ENCODE measurements around the gene CCDC116. TPM values are rescaled to one million over a fixed set of nuclear protein-coding genes. Genes with fewer than 3 reads are reported as not detected.

The CCDC116 gene
- total RNA-seq: not detected

- Histone ChIP-seq H3K9me3 (no peaks in the 10 kb centered on the region), H3K4me1 (peaks cover 14% of the 10 kb centered on the region), H3K27ac (no peak within 1 kb of the TSS), H3K36me3 (peaks cover 0 to 4% of the 10 kb centered on the region in 2 donors), H3K4me3 (no peak within 1 kb of the TSS), H3K27me3 (no peaks in the 10 kb centered on the region)
- TF ChIP-seq POLR2AphosphoS5 (IDR thresholded peaks at IDR 0.05; ENCODE audit: insufficient read depth in 1 of 2, low read depth in 1 of 2): no peak
- no peak for TF ChIP-seq POLR2A (IDR thresholded peaks at IDR 0.05)
- TF ChIP-seq CTCF (IDR thresholded peaks at IDR 0.05): no peak
- DNase-seq (ENCODE audit: extremely low spot score in 2 of 2): no peak
- intact Hi-C loops (cut with DNase I): no loop called here
These were observed at the start of gene CCDC116 for GRCh38 chr22:21632237-21632895. Gene CCDC116, plus strand, starts transcription at chr22:21632760. Its CDS starts 422 bp downstream, at chr22:21633182.

DNA sequence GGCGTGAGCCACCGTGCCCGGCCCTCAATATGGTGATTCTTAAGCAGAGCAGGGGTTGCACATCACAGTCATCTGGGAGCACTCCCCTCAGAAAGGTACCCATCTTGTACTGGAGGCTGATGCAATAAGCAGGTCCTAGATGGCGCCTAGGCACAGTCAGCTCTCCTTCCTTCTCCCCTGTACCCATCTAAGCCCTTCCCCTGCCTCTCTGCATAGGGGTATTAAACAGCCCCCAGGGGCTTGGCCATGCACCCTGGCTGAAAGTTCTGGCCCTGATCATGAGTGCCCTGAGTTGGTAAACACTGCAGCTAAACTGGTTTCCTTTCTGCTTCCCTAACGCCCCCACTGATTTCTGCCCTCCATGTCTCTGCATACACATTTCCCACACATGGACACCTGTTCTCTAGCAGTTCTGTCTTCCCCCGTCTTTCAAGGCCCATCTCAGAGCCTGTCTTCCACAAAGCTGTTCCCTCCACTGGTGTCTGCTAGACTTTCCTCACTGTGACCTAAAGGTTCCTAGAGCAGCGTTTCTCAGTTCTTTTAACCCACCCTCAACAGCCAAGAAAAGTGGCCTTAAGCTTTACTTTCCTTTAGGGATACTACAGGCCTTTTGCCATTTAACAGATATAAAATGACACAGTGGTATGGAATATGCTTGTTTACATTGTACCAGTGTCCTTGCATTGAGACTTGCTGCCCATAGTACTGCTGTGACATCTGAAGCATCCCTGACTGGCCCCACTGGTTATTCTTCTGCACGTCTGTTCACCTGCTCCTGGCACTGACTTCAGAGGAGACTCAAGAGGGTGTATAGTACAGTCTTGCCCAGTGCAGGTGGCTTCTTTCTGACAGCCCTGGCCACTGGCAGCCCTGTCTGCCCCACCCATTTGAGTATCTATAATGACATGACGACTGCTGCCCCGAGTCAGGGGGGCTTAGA, 49.5 kb upstream of the CCDC116 start:
- DNase-seq (ENCODE audit: extremely low spot score in 2 of 2): no peak
- TF ChIP-seq POLR2A (IDR thresholded peaks at IDR 0.05) (no peak), POLR2AphosphoS5 (IDR thresholded peaks at IDR 0.05; ENCODE audit: insufficient read depth in 1 of 2, low read depth in 1 of 2) (no peak)
- Histone ChIP-seq H3K4me3 (no peak overlapping the region), H3K36me3 (no peaks in the 10 kb centered on the region), H3K27ac (no peak overlapping the region), H3K4me1 (peaks cover 38% of the 10 kb centered on the region), H3K27me3 (no peaks in the 10 kb centered on the region), H3K9me3 (no peaks in the 10 kb centered on the region)
- intact Hi-C loops (cut with DNase I): no loop called here

DNA sequence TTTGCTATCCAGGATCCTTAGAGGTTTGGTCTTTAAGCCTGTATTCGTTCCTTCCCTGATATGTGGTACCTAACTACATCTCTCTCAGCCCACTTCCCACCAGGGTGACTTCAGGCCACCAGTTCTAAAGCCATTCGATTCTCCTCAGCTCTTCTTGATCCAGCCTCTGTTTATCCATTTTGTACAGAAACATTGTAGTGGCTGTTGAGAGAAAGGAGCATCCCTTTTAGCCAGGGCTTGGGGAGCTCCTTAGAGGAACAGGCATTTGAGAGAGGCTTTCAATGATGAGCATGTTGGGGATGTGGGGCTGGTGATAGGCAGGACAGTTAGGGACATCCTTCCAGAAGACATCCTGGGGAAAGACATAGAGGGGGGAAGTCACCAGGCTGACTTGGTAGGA, 47.2 kb upstream of the CCDC116 start:
- TF ChIP-seq POLR2A (IDR thresholded peaks at IDR 0.05) (no peak), POLR2AphosphoS5 (IDR thresholded peaks at IDR 0.05; ENCODE audit: insufficient read depth in 1 of 2, low read depth in 1 of 2) (no peak), CTCF (IDR thresholded peaks at IDR 0.05) (no peak)
- H3K4me1 ChIP-seq: peaks cover 35% of the 10 kb centered on the region

GRCh38 chr22:21587803-21588611, 44.6 kb upstream of the CCDC116 start:
- Histone ChIP-seq H3K9me3 (no peaks in the 10 kb centered on the region), H3K4me1 (peaks cover 56% of the 10 kb centered on the region), H3K27me3 (no peaks in the 10 kb centered on the region), H3K36me3 (no peaks in the 10 kb centered on the region), H3K27ac (no peak overlapping the region), H3K4me3 (no peak overlapping the region)
- no peak for DNase-seq (ENCODE audit: extremely low spot score in 2 of 2)
- intact Hi-C loops (cut with DNase I): no loop called here
- TF ChIP-seq POLR2A (IDR thresholded peaks at IDR 0.05): no peak
- no peak for TF ChIP-seq CTCF (IDR thresholded peaks at IDR 0.05)

More for the DNA sequence above, 47.2 kb upstream of the CCDC116 start:
- intact Hi-C loops (cut with DNase I): no loop called here
- H3K4me3 ChIP-seq: no peak overlapping the region
- H3K9me3 ChIP-seq: no peaks in the 10 kb centered on the region
- no peak overlapping the region for H3K27ac ChIP-seq
- no peaks in the 10 kb centered on the region for H3K36me3 ChIP-seq
- no peaks in the 10 kb centered on the region for H3K27me3 ChIP-seq
- no peak for DNase-seq (ENCODE audit: extremely low spot score in 2 of 2)

DNA sequence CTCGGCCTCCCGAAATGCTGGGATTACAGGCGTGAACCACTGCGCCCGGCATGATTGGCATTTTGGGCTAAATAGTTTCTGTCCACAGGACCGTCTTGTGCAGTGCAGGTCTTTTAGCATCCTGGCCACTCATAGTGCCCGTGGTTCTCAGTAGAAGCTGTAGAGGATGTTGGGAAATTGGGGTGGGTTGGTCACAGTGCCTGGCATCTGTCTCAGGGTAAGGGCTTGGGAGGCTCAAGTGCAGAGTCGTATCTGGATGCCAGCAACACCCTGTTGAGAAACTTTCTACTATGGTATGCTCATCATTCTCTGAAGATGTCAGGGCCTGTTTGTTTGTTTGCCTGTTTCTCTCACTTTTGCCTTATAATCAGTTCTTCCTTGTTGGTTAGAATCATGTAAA, 43.2 kb upstream of the CCDC116 start:
- Histone ChIP-seq H3K4me3 (no peak overlapping the region), H3K4me1 (peaks cover 56% of the 10 kb centered on the region), H3K9me3 (no peaks in the 10 kb centered on the region), H3K27ac (no peak overlapping the region), H3K27me3 (no peaks in the 10 kb centered on the region), H3K36me3 (peaks cover 0 to 8% of the 10 kb centered on the region in 2 donors)
- intact Hi-C loops (cut with DNase I): no loop called here
- no peak for DNase-seq (ENCODE audit: extremely low spot score in 2 of 2)
- TF ChIP-seq CTCF (IDR thresholded peaks at IDR 0.05) (no peak), POLR2AphosphoS5 (IDR thresholded peaks at IDR 0.05; ENCODE audit: insufficient read depth in 1 of 2, low read depth in 1 of 2) (no peak)

Data from vagina (tissue), 2 donors.